PC-9 (cell line): ENCODE data around the gene UHRF1. TPM values are rescaled to one million over a fixed set of nuclear protein-coding genes. Genes with fewer than 3 reads are reported as not detected.

Experiments
- BruUV-seq: library from RNA; stranded (reverse); fragments of 400-500 nt; replicated peaks from 2 replicates; lab custom pipeline; 2021; lab: Mats Ljungman, UMichigan
- CTCF ChIA-PET: fragments of 300-600 bp; sonication (Branson Sonifier 250); formaldehyde crosslinking; loops from one replicate; lab custom pipeline; 2022; ENCODE audit warnings: antibody characterized with exemption; lab: Charles Lee
- POLR2A ChIA-PET: fragments of 300-600 bp; sonication (Branson Sonifier 250); formaldehyde crosslinking; loops from one replicate; lab custom pipeline; 2022; ENCODE audit warnings: antibody characterized with exemption; ENCODE audit not compliant: unreplicated experiment; lab: Charles Lee
- DNase-seq, 2 experiments: peaks; one replicate each; pipeline versions ENCODE4 v3.0.0 to v3.0.0-alpha.2; 2015 to 2022; ENCODE audit warnings: mixed read lengths in 1 of 2
- H2AFZ ChIP-seq: fragments of 200-600 bp; sonication (generic); 2 replicates; pipeline ENCODE4 v1.8.1; 2017; ENCODE audit warnings: antibody characterized with exemption
- H3F3A ChIP-seq: fragments of 200-600 bp; sonication (generic); 2 replicates; pipeline ENCODE4 v1.8.1; 2017; ENCODE audit warnings: antibody characterized with exemption, mild to moderate bottlenecking, low read depth; ENCODE audit not compliant: insufficient read depth
- H3K27ac ChIP-seq: fragments of 200-600 bp; sonication (generic); 2 replicates; pipeline ENCODE4 v1.6.1; 2016; ENCODE audit warnings: mixed run types
- H3K27me3 ChIP-seq: fragments of 200-600 bp; sonication (generic); 2 replicates; pipeline ENCODE4 v1.6.1; 2016; ENCODE audit warnings: low read depth, mixed run types; ENCODE audit not compliant: insufficient read depth
- H3K36me3 ChIP-seq: fragments of 200-600 bp; sonication (generic); 2 replicates; pipeline ENCODE4 v1.6.1; 2016; ENCODE audit warnings: low read depth, mixed run types
- H3K4me1 ChIP-seq: fragments of 200-600 bp; sonication (generic); replicated peaks from 2 replicates; pipeline ENCODE4 v1.6.1; 2016; ENCODE audit warnings: mixed run types; ENCODE audit not compliant: insufficient read depth
- H3K4me2 ChIP-seq: fragments of 200-600 bp; sonication (generic); 2 replicates; pipeline ENCODE4 v1.6.1; 2017; ENCODE audit warnings: mixed run types
- H3K4me3 ChIP-seq: fragments of 200-600 bp; sonication (generic); 2 replicates; pipeline ENCODE4 v1.6.1; 2016; ENCODE audit warnings: mixed run types
- H3K79me2 ChIP-seq: fragments of 200-600 bp; sonication (generic); 2 replicates; pipeline ENCODE4 v1.6.1; 2017; ENCODE audit warnings: low read depth, mixed run types
- H3K9me2 ChIP-seq: fragments of 200-600 bp; sonication (generic); 2 replicates; pipeline ENCODE4 v1.8.1; 2017; ENCODE audit warnings: mild to moderate bottlenecking; ENCODE audit not compliant: insufficient read depth
- H3K9me3 ChIP-seq: fragments of 200-600 bp; sonication (generic); 2 replicates; pipeline ENCODE4 v1.8.1; 2016; ENCODE audit warnings: low read depth; ENCODE audit not compliant: insufficient read depth
- H4K20me1 ChIP-seq: fragments of 200-600 bp; sonication (generic); 2 replicates; pipeline ENCODE4 v1.8.1; 2017; ENCODE audit not compliant: insufficient read depth
- CTCF ChIP-seq: fragments of 200-600 bp; sonication (generic); conservative IDR thresholded peaks from 2 replicates; pipeline ENCODE4 v1.6.1; 2017; ENCODE audit warnings: mixed run types, antibody characterized with exemption, mild to moderate bottlenecking, moderate library complexity
- EZH2 ChIP-seq: fragments of 200-600 bp; sonication (generic); IDR thresholded peaks from 2 replicates; pipeline ENCODE4 v1.8.0; 2017; ENCODE audit warnings: antibody characterized with exemption, low read depth
- intact Hi-C: fragments of 100-400 bp; cut with micrococcal nuclease; formaldehyde crosslinking; loops from one replicate; pipeline ENCODE4 v1.10.0; 2022; ENCODE audit not compliant: unreplicated experiment
- total RNA-seq: library from RNA; stranded (reverse); gene quantifications from 2 replicates; pipeline ENCODE4 v1.2.3, GENCODE V29; 2021

Gene UHRF1
- total RNA-seq, 1 experiment from 2014 or later, result 61.4 TPM

GRCh38 chr19:4987256-4987655, 78.0 kb downstream of the UHRF1 start:
- H3K4me2 ChIP-seq, result no peak overlapping the region
- TF ChIP-seq EZH2 (no peak), CTCF (no peak)
- H3K9me2 ChIP-seq, result no peaks in the 10 kb centered on the region
- no peaks in the 10 kb centered on the region for H3K9me3 ChIP-seq
- no peak for DNase-seq
- H4K20me1 ChIP-seq, result 0 out of 2 replicates have a peak, but pooled peaks cover 2% of the 10 kb centered on the region
- H3K27ac ChIP-seq, result no peak overlapping the region
- ChIA-PET CTCF (no interaction called here), POLR2A (no interaction called here)
- no peaks in the 10 kb centered on the region for H3K27me3 ChIP-seq
- H3K79me2 ChIP-seq, result no peaks in the 10 kb centered on the region
- H3K4me1 ChIP-seq, result no peaks in the 10 kb centered on the region
- no TSS peak for BruUV-seq
- no peaks in the 10 kb centered on the region for H3F3A ChIP-seq
- H3K36me3 ChIP-seq, result no peaks in the 10 kb centered on the region
- H3K4me3 ChIP-seq, result no peak overlapping the region
- intact Hi-C loops, result no loop called here
- no peak overlapping the region for H2AFZ ChIP-seq

GRCh38 chr19:4987692-4988370, 78.5 kb downstream of the UHRF1 start:
- Histone ChIP-seq H3K9me3 (no peaks in the 10 kb centered on the region), H3K4me2 (no peak overlapping the region), H3K4me3 (no peak overlapping the region), H3K4me1 (no peaks in the 10 kb centered on the region), H4K20me1 (0 out of 2 replicates have a peak, but pooled peaks cover 2% of the 10 kb centered on the region), H3K27ac (no peak overlapping the region), H3K79me2 (no peaks in the 10 kb centered on the region), H3K27me3 (no peaks in the 10 kb centered on the region), H3F3A (no peaks in the 10 kb centered on the region), H2AFZ (no peak overlapping the region), H3K9me2 (no peaks in the 10 kb centered on the region), H3K36me3 (no peaks in the 10 kb centered on the region)
- ChIA-PET POLR2A (interaction anchor here (0.8 kb wide), 1 partner anchor 77 kb away, joined by 5 read pairs; no protein-coding TSS in a partner anchor), CTCF (no interaction called here)
- TF ChIP-seq CTCF (no peak), EZH2 (no peak)
- intact Hi-C loops, result no loop called here
- no peak for DNase-seq
- no TSS peak for BruUV-seq

GRCh38 chr19:4988770-4989251, 79.5 kb downstream of the UHRF1 start:
- Histone ChIP-seq H3K9me3 (no peaks in the 10 kb centered on the region), H3F3A (no peaks in the 10 kb centered on the region), H3K4me2 (no peak overlapping the region), H2AFZ (no peak overlapping the region), H3K27ac (no peak overlapping the region), H3K4me3 (no peak overlapping the region), H4K20me1 (0 out of 2 replicates have a peak, but pooled peaks cover 2% of the 10 kb centered on the region), H3K4me1 (no peaks in the 10 kb centered on the region), H3K79me2 (no peaks in the 10 kb centered on the region), H3K36me3 (no peaks in the 10 kb centered on the region), H3K27me3 (no peaks in the 10 kb centered on the region), H3K9me2 (no peaks in the 10 kb centered on the region)
- no TSS peak for BruUV-seq
- DNase-seq, result no peak
- intact Hi-C loops, result no loop called here
- CTCF ChIA-PET, result no interaction called here
- POLR2A ChIA-PET, result interaction anchor here (0.8 kb wide), 1 partner anchor 78 kb away, joined by 5 read pairs; no protein-coding TSS in a partner anchor
- TF ChIP-seq CTCF (no peak), EZH2 (no peak)
